ENCODE results near the gene APOA4.
A peak's percentile ranks its signal among the peaks of the same experiment; 100 is the strongest.

The APOA4 gene

DNA sequence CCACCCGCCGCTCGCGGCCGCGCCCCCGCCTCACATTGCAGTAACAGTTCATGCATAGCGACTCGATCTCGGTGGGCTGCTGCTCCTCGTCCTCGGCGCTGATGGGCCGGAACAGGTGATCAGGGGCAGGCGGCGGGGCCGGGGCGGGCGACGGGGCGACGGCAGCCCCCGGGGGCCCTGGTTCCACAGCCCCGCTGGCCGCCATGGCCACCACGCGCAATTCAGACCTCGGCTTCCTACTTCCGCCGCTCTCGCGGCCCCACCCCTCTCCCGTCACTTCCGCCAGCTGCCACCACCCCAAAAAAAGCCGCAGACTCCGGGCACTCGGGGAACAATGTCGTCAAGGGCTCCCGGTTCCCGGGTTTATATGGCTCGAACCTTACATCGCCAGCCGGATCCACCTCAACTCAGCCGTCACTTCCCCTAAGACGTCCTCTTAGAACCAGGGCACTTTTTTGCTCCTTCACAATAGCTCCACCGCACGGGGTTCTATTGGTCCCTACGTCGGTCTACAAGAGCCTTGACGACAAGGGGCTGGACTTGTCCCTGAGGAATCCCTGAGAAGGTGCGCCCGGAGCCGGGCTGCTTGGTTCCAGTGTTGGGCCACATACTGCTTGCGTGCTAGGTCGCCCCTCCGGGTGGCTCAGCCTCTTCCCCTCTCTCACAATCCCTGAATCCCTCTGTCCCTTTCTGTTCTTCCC, 35.2 kb downstream of the APOA4 start, which contains the start of gene ZPR1:
TSS of gene ZPR1 (minus strand) at position 238 of the 701 bp plus-strand sequence. CDS start at position 205, 33 bp downstream.
- POLR2A ChIA-PET = interaction anchor here (2.0 to 2.6 kb wide), 3 partner anchors 15 to 356 kb away, joined by 6 to 14 read pairs (median 7); partner anchors contain the start of genes BUD13 and PAFAH1B2
- H3K4me1 ChIP-seq (ENCODE audit: control insufficient read depth, insufficient read depth, low read length) = no peaks in the 10 kb centered on the region
- no peaks in the 10 kb centered on the region for H3K9me3 ChIP-seq (ENCODE audit: control insufficient read depth, insufficient read depth, low read depth, low read length)
- no peak within 1 kb of the TSS; the same call in 1 of the 2 replicates for H3K27ac ChIP-seq (ENCODE audit: extremely low read depth, low read depth, low read length)
- peaks cover 0 to 41% of the 10 kb centered on the region in 2 experiments; a peak in 1 of 3 replicates for H3K36me3 ChIP-seq (ENCODE audit: control insufficient read depth in 2 of 2, insufficient read depth in 1 of 2, low read length in 2 of 2)
- CTCF ChIA-PET = interaction anchor here (0.6 to 3.0 kb wide), 6 partner anchors 16 to 445 kb away, joined by 3 to 16 read pairs (median 5); no protein-coding TSS in a partner anchor
- H3K4me3 ChIP-seq (ENCODE audit: low read depth, low read length) = peak within 1 kb of the TSS; percentile 81
- TF ChIP-seq ZNF629 (tag by site-specific recombination; IDR thresholded peaks at IDR 0.05) (peak; percentile 86), ZNF324 (tag by site-specific recombination; IDR thresholded peaks at IDR 0.05) (0 out of 2 replicates have a peak, but pooled peaks have one; percentile 30), ZNF248 (tag by site-specific recombination; IDR thresholded peaks at IDR 0.05) (no peak), ZNF433 (tag by site-specific recombination; IDR thresholded peaks at IDR 0.05; ENCODE audit: low read depth) (no peak), ZNF335 (tag by site-specific recombination; conservative IDR thresholded peaks at IDR 0.05) (0 out of 2 replicates have a peak, but pooled peaks have one; percentile 30), SALL2 (tag by site-specific recombination; IDR thresholded peaks at IDR 0.05; ENCODE audit: borderline replicate concordance) (no peak), ZNF677 (tag by site-specific recombination; IDR thresholded peaks at IDR 0.05) (no peak), ZNF776 (tag by site-specific recombination; IDR thresholded peaks at IDR 0.05; ENCODE audit: borderline replicate concordance) (no peak), ZNF777 (tag by site-specific recombination; IDR thresholded peaks at IDR 0.05; ENCODE audit: borderline replicate concordance) (peak; percentile 52), ZNF37A (tag by site-specific recombination; IDR thresholded peaks at IDR 0.05) (no peak), ZBTB48 (tag by site-specific recombination; IDR thresholded peaks at IDR 0.05) (peak; percentile 76), ZBTB20 (tag by site-specific recombination; IDR thresholded peaks at IDR 0.05) (peak; percentile 88), SP3 (tag by site-specific recombination; IDR thresholded peaks at IDR 0.05) (peak; percentile 65), ZFP69B (tag by site-specific recombination; IDR thresholded peaks at IDR 0.05) (no peak), ZXDB (tag by site-specific recombination; IDR thresholded peaks at IDR 0.05) (no peak), HOXA7 (CRISPR knock-in tag; IDR thresholded peaks at IDR 0.05; ENCODE audit: borderline replicate concordance) (no peak), ZNF600 (tag by site-specific recombination; IDR thresholded peaks at IDR 0.05) (no peak), ZNF664 (tag by site-specific recombination; IDR thresholded peaks at IDR 0.05) (no peak)
- TF ChIP-seq, protein P1, sequence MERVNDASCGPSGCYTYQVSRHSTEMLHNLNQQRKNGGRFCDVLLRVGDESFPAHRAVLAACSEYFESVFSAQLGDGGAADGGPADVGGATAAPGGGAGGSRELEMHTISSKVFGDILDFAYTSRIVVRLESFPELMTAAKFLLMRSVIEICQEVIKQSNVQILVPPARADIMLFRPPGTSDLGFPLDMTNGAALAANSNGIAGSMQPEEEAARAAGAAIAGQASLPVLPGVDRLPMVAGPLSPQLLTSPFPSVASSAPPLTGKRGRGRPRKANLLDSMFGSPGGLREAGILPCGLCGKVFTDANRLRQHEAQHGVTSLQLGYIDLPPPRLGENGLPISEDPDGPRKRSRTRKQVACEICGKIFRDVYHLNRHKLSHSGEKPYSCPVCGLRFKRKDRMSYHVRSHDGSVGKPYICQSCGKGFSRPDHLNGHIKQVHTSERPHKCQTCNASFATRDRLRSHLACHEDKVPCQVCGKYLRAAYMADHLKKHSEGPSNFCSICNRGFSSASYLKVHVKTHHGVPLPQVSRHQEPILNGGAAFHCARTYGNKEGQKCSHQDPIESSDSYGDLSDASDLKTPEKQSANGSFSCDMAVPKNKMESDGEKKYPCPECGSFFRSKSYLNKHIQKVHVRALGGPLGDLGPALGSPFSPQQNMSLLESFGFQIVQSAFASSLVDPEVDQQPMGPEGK (tag by site-specific recombination; IDR thresholded peaks at IDR 0.05) = peak; percentile 67
- TF ChIP-seq, protein P2, sequence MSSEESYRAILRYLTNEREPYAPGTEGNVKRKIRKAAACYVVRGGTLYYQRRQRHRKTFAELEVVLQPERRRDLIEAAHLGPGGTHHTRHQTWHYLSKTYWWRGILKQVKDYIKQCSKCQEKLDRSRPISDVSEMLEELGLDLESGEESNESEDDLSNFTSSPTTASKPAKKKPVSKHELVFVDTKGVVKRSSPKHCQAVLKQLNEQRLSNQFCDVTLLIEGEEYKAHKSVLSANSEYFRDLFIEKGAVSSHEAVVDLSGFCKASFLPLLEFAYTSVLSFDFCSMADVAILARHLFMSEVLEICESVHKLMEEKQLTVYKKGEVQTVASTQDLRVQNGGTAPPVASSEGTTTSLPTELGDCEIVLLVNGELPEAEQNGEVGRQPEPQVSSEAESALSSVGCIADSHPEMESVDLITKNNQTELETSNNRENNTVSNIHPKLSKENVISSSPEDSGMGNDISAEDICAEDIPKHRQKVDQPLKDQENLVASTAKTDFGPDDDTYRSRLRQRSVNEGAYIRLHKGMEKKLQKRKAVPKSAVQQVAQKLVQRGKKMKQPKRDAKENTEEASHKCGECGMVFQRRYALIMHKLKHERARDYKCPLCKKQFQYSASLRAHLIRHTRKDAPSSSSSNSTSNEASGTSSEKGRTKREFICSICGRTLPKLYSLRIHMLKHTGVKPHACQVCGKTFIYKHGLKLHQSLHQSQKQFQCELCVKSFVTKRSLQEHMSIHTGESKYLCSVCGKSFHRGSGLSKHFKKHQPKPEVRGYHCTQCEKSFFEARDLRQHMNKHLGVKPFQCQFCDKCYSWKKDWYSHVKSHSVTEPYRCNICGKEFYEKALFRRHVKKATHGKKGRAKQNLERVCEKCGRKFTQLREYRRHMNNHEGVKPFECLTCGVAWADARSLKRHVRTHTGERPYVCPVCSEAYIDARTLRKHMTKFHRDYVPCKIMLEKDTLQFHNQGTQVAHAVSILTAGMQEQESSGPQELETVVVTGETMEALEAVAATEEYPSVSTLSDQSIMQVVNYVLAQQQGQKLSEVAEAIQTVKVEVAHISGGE (tag by site-specific recombination; conservative IDR thresholded peaks at IDR 0.05; ENCODE audit: low read depth) = peak; percentile 70
- TF ChIP-seq, protein P3, sequence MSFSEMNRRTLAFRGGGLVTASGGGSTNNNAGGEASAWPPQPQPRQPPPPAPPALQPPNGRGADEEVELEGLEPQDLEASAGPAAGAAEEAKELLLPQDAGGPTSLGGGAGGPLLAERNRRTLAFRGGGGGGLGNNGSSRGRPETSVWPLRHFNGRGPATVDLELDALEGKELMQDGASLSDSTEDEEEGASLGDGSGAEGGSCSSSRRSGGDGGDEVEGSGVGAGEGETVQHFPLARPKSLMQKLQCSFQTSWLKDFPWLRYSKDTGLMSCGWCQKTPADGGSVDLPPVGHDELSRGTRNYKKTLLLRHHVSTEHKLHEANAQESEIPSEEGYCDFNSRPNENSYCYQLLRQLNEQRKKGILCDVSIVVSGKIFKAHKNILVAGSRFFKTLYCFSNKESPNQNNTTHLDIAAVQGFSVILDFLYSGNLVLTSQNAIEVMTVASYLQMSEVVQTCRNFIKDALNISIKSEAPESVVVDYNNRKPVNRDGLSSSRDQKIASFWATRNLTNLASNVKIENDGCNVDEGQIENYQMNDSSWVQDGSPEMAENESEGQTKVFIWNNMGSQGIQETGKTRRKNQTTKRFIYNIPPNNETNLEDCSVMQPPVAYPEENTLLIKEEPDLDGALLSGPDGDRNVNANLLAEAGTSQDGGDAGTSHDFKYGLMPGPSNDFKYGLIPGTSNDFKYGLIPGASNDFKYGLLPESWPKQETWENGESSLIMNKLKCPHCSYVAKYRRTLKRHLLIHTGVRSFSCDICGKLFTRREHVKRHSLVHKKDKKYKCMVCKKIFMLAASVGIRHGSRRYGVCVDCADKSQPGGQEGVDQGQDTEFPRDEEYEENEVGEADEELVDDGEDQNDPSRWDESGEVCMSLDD (tag by site-specific recombination; IDR thresholded peaks at IDR 0.05) = peak; percentile 85
- TF ChIP-seq, protein P4, sequence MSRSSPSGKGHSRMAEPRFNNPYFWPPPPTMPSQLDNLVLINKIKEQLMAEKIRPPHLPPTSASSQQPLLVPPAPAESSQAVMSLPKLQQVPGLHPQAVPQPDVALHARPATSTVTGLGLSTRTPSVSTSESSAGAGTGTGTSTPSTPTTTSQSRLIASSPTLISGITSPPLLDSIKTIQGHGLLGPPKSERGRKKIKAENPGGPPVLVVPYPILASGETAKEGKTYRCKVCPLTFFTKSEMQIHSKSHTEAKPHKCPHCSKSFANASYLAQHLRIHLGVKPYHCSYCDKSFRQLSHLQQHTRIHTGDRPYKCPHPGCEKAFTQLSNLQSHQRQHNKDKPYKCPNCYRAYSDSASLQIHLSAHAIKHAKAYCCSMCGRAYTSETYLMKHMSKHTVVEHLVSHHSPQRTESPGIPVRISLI (tag by site-specific recombination; IDR thresholded peaks at IDR 0.05) = peak; percentile 72; the same call in 1 of the 2 replicates
- TF ChIP-seq, protein P5, sequence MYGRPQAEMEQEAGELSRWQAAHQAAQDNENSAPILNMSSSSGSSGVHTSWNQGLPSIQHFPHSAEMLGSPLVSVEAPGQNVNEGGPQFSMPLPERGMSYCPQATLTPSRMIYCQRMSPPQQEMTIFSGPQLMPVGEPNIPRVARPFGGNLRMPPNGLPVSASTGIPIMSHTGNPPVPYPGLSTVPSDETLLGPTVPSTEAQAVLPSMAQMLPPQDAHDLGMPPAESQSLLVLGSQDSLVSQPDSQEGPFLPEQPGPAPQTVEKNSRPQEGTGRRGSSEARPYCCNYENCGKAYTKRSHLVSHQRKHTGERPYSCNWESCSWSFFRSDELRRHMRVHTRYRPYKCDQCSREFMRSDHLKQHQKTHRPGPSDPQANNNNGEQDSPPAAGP (tag by site-specific recombination; IDR thresholded peaks at IDR 0.05) = no peak
- TF ChIP-seq, protein P6, sequence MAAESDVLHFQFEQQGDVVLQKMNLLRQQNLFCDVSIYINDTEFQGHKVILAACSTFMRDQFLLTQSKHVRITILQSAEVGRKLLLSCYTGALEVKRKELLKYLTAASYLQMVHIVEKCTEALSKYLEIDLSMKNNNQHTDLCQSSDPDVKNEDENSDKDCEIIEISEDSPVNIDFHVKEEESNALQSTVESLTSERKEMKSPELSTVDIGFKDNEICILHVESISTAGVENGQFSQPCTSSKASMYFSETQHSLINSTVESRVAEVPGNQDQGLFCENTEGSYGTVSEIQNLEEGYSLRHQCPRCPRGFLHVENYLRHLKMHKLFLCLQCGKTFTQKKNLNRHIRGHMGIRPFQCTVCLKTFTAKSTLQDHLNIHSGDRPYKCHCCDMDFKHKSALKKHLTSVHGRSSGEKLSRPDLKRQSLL (tag by site-specific recombination; IDR thresholded peaks at IDR 0.05) = no peak
